ENCODE results near the gene CYSLTR2.

CYSLTR2 gene

GRCh38 chr13:48727241-48728011, 73.7 kb downstream of the CYSLTR2 start (continued):
- no peak for TF ChIP-seq ZNF202 (tag by site-specific recombination; IDR thresholded peaks at IDR 0.05; ENCODE audit: borderline replicate concordance)
- TF ChIP-seq ZNF37A (tag by site-specific recombination; IDR thresholded peaks at IDR 0.05): no peak

- no peak for TF ChIP-seq FEZF1 (tag by site-specific recombination; IDR thresholded peaks at IDR 0.05)
- no peak for TF ChIP-seq KLF10 (tag by site-specific recombination; IDR thresholded peaks at IDR 0.05)
- TF ChIP-seq PRDM1 (tag by site-specific recombination; IDR thresholded peaks at IDR 0.05): no peak
- no peak for TF ChIP-seq OSR2 (tag by site-specific recombination; IDR thresholded peaks at IDR 0.05)
- TF ChIP-seq ZNF423 (tag by site-specific recombination; IDR thresholded peaks at IDR 0.05): no peak
- no peak for TF ChIP-seq ZNF24 (tag by site-specific recombination; IDR thresholded peaks at IDR 0.05)
- ChIA-PET POLR2A (no interaction called here), CTCF (no interaction called here)
- no peak overlapping the region for H3K27ac ChIP-seq (ENCODE audit: extremely low read depth, low read depth, low read length)
- no peaks in the 10 kb centered on the region for H3K9me3 ChIP-seq (ENCODE audit: control insufficient read depth, insufficient read depth, low read depth, low read length)
- H3K4me1 ChIP-seq (ENCODE audit: control insufficient read depth, insufficient read depth, low read length): no peaks in the 10 kb centered on the region
- H3K36me3 ChIP-seq (ENCODE audit: control insufficient read depth in 2 of 2, insufficient read depth in 1 of 2, low read length in 2 of 2): no peaks in the 10 kb centered on the region
- H3K4me3 ChIP-seq (ENCODE audit: low read depth, low read length): no peak overlapping the region
Measured at GRCh38 chr13:48728226-48728625, 74.5 kb downstream of the CYSLTR2 start.

GRCh38 chr13:48728876-48729275, 75.1 kb downstream of the CYSLTR2 start:
- Histone ChIP-seq H3K36me3 (ENCODE audit: control insufficient read depth in 2 of 2, insufficient read depth in 1 of 2, low read length in 2 of 2) (no peaks in the 10 kb centered on the region), H3K27ac (ENCODE audit: extremely low read depth, low read depth, low read length) (no peak overlapping the region), H3K4me1 (ENCODE audit: control insufficient read depth, insufficient read depth, low read length) (no peaks in the 10 kb centered on the region), H3K9me3 (ENCODE audit: control insufficient read depth, insufficient read depth, low read depth, low read length) (no peaks in the 10 kb centered on the region), H3K4me3 (ENCODE audit: low read depth, low read length) (no peak overlapping the region)
- POLR2A ChIA-PET: no interaction called here
- TF ChIP-seq ZBTB48 (tag by site-specific recombination; IDR thresholded peaks at IDR 0.05) (no peak), ZNF792 (tag by site-specific recombination; IDR thresholded peaks at IDR 0.05) (no peak), ZNF639 (tag by site-specific recombination; IDR thresholded peaks at IDR 0.05) (no peak), ZFP41 (tag by site-specific recombination; IDR thresholded peaks at IDR 0.05; ENCODE audit: borderline replicate concordance) (no peak), ZNF660 (tag by site-specific recombination; IDR thresholded peaks at IDR 0.05) (no peak), ZNF433 (tag by site-specific recombination; IDR thresholded peaks at IDR 0.05; ENCODE audit: low read depth) (no peak), ZNF362 (tag by site-specific recombination; IDR thresholded peaks at IDR 0.05) (no peak)
- CTCF ChIA-PET: no interaction called here

- no peak overlapping the region for H3K27ac ChIP-seq (ENCODE audit: extremely low read depth, low read depth, low read length)
- ChIA-PET POLR2A (no interaction called here), CTCF (no interaction called here)
- no peaks in the 10 kb centered on the region for H3K9me3 ChIP-seq (ENCODE audit: control insufficient read depth, insufficient read depth, low read depth, low read length)
- H3K4me1 ChIP-seq (ENCODE audit: control insufficient read depth, insufficient read depth, low read length): no peaks in the 10 kb centered on the region
- no peak overlapping the region for H3K4me3 ChIP-seq (ENCODE audit: low read depth, low read length)
- no peaks in the 10 kb centered on the region for H3K36me3 ChIP-seq (ENCODE audit: control insufficient read depth in 2 of 2, insufficient read depth in 1 of 2, low read length in 2 of 2)
- TF ChIP-seq ZNF501 (tag by site-specific recombination; IDR thresholded peaks at IDR 0.05) (no peak), ZNF449 (tag by site-specific recombination; IDR thresholded peaks at IDR 0.05) (no peak), ZNF280D (tag by site-specific recombination; IDR thresholded peaks at IDR 0.05) (no peak), SCRT2 (tag by site-specific recombination; IDR thresholded peaks at IDR 0.05) (no peak), PBX3 (CRISPR knock-in tag; IDR thresholded peaks at IDR 0.05) (no peak), ZNF133 (tag by site-specific recombination; IDR thresholded peaks at IDR 0.05) (no peak)
Measured at GRCh38 chr13:48729856-48730255, 76.1 kb downstream of the CYSLTR2 start.

Measured in HEK293 (cell line).